Astrocyte (in vitro differentiated cells and primary cell): ENCODE results near the gene FBXO5. TPM values are rescaled to one million over a fixed set of nuclear protein-coding genes. Genes with fewer than 3 reads are reported as not detected.

Experiments
- DNase-seq: peaks from one replicate; pipeline ENCODE4 v3.0.0-alpha.2; 2010; ENCODE audit warnings: low read depth
- FAIRE-seq: peaks from 2 replicates; lab custom pipeline; 2011; peaks lifted over from hg19 to GRCh38; lab: Jason Lieb, UNC
- H2AFZ ChIP-seq: 2 replicates; pipeline ENCODE4 v1.6.0; 2012; ENCODE audit warnings: low read depth, low read length, inconsistent platforms
- H3K27ac ChIP-seq: 2 replicates; pipeline ENCODE4 v1.5.1; 2011; ENCODE audit warnings: low read depth, low read length, inconsistent platforms
- H3K27me3 ChIP-seq: 2 replicates; pipeline ENCODE4 v1.6.0; 2011; ENCODE audit warnings: low read length, inconsistent platforms; ENCODE audit not compliant: insufficient read depth
- H3K36me3 ChIP-seq: 2 replicates; pipeline ENCODE4 v1.5.1; 2011; ENCODE audit warnings: low read length, inconsistent platforms; ENCODE audit not compliant: insufficient read depth
- H3K4me1 ChIP-seq: 2 replicates; pipeline ENCODE4 v1.5.1; 2011; ENCODE audit warnings: low read length, inconsistent platforms; ENCODE audit not compliant: insufficient read depth
- H3K4me2 ChIP-seq: 2 replicates; pipeline ENCODE4 v1.6.0; 2012; ENCODE audit warnings: low read length, inconsistent platforms
- H3K4me3 ChIP-seq: 2 replicates; pipeline ENCODE4 v1.5.1; 2011; ENCODE audit warnings: low read depth, mild to moderate bottlenecking, low read length, inconsistent platforms; ENCODE audit not compliant: insufficient read depth
- H3K79me2 ChIP-seq: 2 replicates; pipeline ENCODE4 v1.6.0; 2012; ENCODE audit warnings: mild to moderate bottlenecking, low read length, inconsistent platforms; ENCODE audit not compliant: insufficient read depth
- H3K9ac ChIP-seq: 2 replicates; pipeline ENCODE4 v1.6.0; 2012; ENCODE audit warnings: mild to moderate bottlenecking, low read length, inconsistent platforms
- H3K9me3 ChIP-seq: 2 replicates; pipeline ENCODE4 v1.5.1; 2012; ENCODE audit warnings: low read depth, mild to moderate bottlenecking, low read length, inconsistent platforms; ENCODE audit not compliant: insufficient read depth
- H4K20me1 ChIP-seq: 2 replicates; pipeline ENCODE4 v1.6.0; 2012; ENCODE audit warnings: low read length, inconsistent platforms; ENCODE audit not compliant: insufficient read depth
- H3K27ac Mint-ChIP-seq: one replicate; pipeline ENCODE4 v1.8.0; 2021; ENCODE audit warnings: mild to moderate bottlenecking, mixed read lengths; ENCODE audit not compliant: unreplicated experiment
- H3K27me3 Mint-ChIP-seq: one replicate; pipeline ENCODE4 v1.8.0; 2021; ENCODE audit warnings: low read depth, mixed read lengths; ENCODE audit not compliant: unreplicated experiment
- H3K36me3 Mint-ChIP-seq: one replicate; pipeline ENCODE4 v1.8.0; 2021; ENCODE audit warnings: low read depth, mixed read lengths; ENCODE audit not compliant: unreplicated experiment
- H3K4me1 Mint-ChIP-seq: one replicate; pipeline ENCODE4 v1.8.0; 2021; ENCODE audit warnings: low read depth, mixed read lengths; ENCODE audit not compliant: unreplicated experiment
- H3K4me3 Mint-ChIP-seq: one replicate; pipeline ENCODE4 v1.8.0; 2021; ENCODE audit warnings: mild to moderate bottlenecking, moderate library complexity, mixed read lengths; ENCODE audit not compliant: unreplicated experiment
- H3K9me3 Mint-ChIP-seq: one replicate; pipeline ENCODE4 v1.8.0; 2021; ENCODE audit warnings: mild to moderate bottlenecking, mixed read lengths; ENCODE audit not compliant: unreplicated experiment
- CTCF ChIP-seq: IDR thresholded peaks from 2 replicates; pipeline ENCODE4 v1.5.1; 2011; ENCODE audit warnings: low read depth, mild to moderate bottlenecking, inconsistent platforms, low read length, moderate library complexity; ENCODE audit not compliant: insufficient read depth
- EZH2 ChIP-seq: IDR thresholded peaks from 2 replicates; pipeline ENCODE4 v1.6.1; 2012; ENCODE audit warnings: mild to moderate bottlenecking, low read length, inconsistent platforms; ENCODE audit not compliant: insufficient read depth
- total RNA-seq: library from RNA; stranded (reverse); gene quantifications from 2 replicates; pipeline ENCODE4 v1.2.1, GENCODE V29; 2021

Gene FBXO5
- total RNA-seq, 1 donor from 2014 or later, result 7.5 TPM

- Histone ChIP-seq H3K36me3 (no peaks in the 10 kb centered on the region), H3K9me3 (no peaks in the 10 kb centered on the region), H3K27me3 (peaks cover 3% of the 10 kb centered on the region), H3K4me3 (no peak overlapping the region), H3K4me2 (no peak overlapping the region), H3K4me1 (no peaks in the 10 kb centered on the region), H3K9ac (no peak overlapping the region), H2AFZ (no peak overlapping the region), H4K20me1 (no peaks in the 10 kb centered on the region), H3K79me2 (no peaks in the 10 kb centered on the region), H3K27ac (no peak overlapping the region)
- Mint-ChIP-seq H3K4me1 (peaks cover 20% of the 10 kb centered on the region), H3K36me3 (no peaks in the 10 kb centered on the region), H3K4me3 (no peak overlapping the region), H3K27me3 (no peaks in the 10 kb centered on the region), H3K27ac (no peak overlapping the region), H3K9me3 (peaks cover 4% of the 10 kb centered on the region)
- DNase-seq, result peak; percentile 32
- TF ChIP-seq CTCF, result peak; percentile 69
- TF ChIP-seq EZH2, result no peak
- FAIRE-seq, result peak; percentile 56
These were observed 29.9 kb downstream of the FBXO5 start for GRCh38 chr6:152952866-152953509.

- peak; percentile 64 for DNase-seq
- FAIRE-seq, result no peak
- Histone ChIP-seq H3K9ac (no peak overlapping the region), H3K4me2 (peak overlapping the region; percentile 15), H2AFZ (no peak overlapping the region), H3K9me3 (no peaks in the 10 kb centered on the region), H3K4me1 (no peaks in the 10 kb centered on the region), H3K79me2 (no peaks in the 10 kb centered on the region), H3K27ac (no peak overlapping the region), H4K20me1 (no peaks in the 10 kb centered on the region), H3K4me3 (no peak overlapping the region), H3K36me3 (no peaks in the 10 kb centered on the region), H3K27me3 (peaks cover 3% of the 10 kb centered on the region)
- Mint-ChIP-seq H3K9me3 (peaks cover 4% of the 10 kb centered on the region), H3K27ac (peak overlapping the region; percentile 66), H3K4me3 (peak overlapping the region; percentile 42), H3K4me1 (peaks cover 22% of the 10 kb centered on the region), H3K27me3 (no peaks in the 10 kb centered on the region), H3K36me3 (no peaks in the 10 kb centered on the region)
- TF ChIP-seq EZH2, result no peak
- TF ChIP-seq CTCF, result no peak
These were observed 30.8 kb downstream of the FBXO5 start for GRCh38 chr6:152952045-152952444.

- no peak overlapping the region for H3K27ac Mint-ChIP-seq
- Histone ChIP-seq H3K36me3 (no peaks in the 10 kb centered on the region), H3K4me2 (no peak overlapping the region), H3K27me3 (peaks cover 3% of the 10 kb centered on the region), H4K20me1 (no peaks in the 10 kb centered on the region), H3K9me3 (no peaks in the 10 kb centered on the region), H3K79me2 (no peaks in the 10 kb centered on the region), H2AFZ (no peak overlapping the region), H3K27ac (no peak overlapping the region), H3K9ac (no peak overlapping the region), H3K4me3 (no peak overlapping the region), H3K4me1 (no peaks in the 10 kb centered on the region)
- DNase-seq (no peak), FAIRE-seq (no peak)
- no peak overlapping the region for H3K4me3 Mint-ChIP-seq
- peaks cover 18% of the 10 kb centered on the region for H3K4me1 Mint-ChIP-seq
- no peak for TF ChIP-seq EZH2
- TF ChIP-seq CTCF, result no peak
- H3K9me3 Mint-ChIP-seq, result no peaks in the 10 kb centered on the region
- no peaks in the 10 kb centered on the region for H3K36me3 Mint-ChIP-seq
- no peaks in the 10 kb centered on the region for H3K27me3 Mint-ChIP-seq
These were observed 32.6 kb downstream of the FBXO5 start for GRCh38 chr6:152950240-152950639.
